ENCODE results near the gene URB1. TPM values are rescaled to one million over a fixed set of nuclear protein-coding genes. Genes with fewer than 3 reads are reported as not detected.
"Not testable (repeated sequence)": the region's sequence is repeated elsewhere in the genome, so short reads cannot be mapped to it uniquely, and the experiment has no call there.

The URB1 gene
- total RNA-seq, 1 donor, result 11.8 TPM

- no peak for DNase-seq (ENCODE audit: low read depth in 2 of 3, low spot score in 2 of 3)
These were observed 20.1 kb downstream of the URB1 start for GRCh38 chr21:32372755-32373154.

GRCh38 chr21:32371913-32372314 is 20.9 kb downstream of the URB1 start:
- no peak for DNase-seq (ENCODE audit: low read depth in 2 of 3, low spot score in 2 of 3)

- no peak for DNase-seq (ENCODE audit: low read depth in 2 of 3, low spot score in 2 of 3)
These were observed 21.6 kb downstream of the URB1 start for GRCh38 chr21:32370998-32371766.

GRCh38 chr21:32368961-32369360 is 23.9 kb downstream of the URB1 start:
- not testable (repeated sequence) for DNase-seq (ENCODE audit: low read depth in 2 of 3, low spot score in 2 of 3)

GRCh38 chr21:32368386-32368785 is 24.4 kb downstream of the URB1 start:
- no peak for DNase-seq (ENCODE audit: low read depth in 2 of 3, low spot score in 2 of 3)

GRCh38 chr21:32367158-32367557 is 25.7 kb downstream of the URB1 start:
- DNase-seq (ENCODE audit: low read depth in 2 of 3, low spot score in 2 of 3), result no peak

GRCh38 chr21:32366191-32366590 is 26.6 kb downstream of the URB1 start:
- no peak for DNase-seq (ENCODE audit: low read depth in 2 of 3, low spot score in 2 of 3)

- DNase-seq (ENCODE audit: low read depth in 2 of 3, low spot score in 2 of 3), result no peak
These were observed 28.0 kb downstream of the URB1 start for GRCh38 chr21:32364796-32365195.

GRCh38 chr21:32364387-32364786 is 28.4 kb downstream of the URB1 start:
- DNase-seq (ENCODE audit: low read depth in 2 of 3, low spot score in 2 of 3), result no peak

GRCh38 chr21:32360401-32360975 is 32.3 kb downstream of the URB1 start:
- no peak for DNase-seq (ENCODE audit: low read depth in 2 of 3, low spot score in 2 of 3)

- DNase-seq (ENCODE audit: low read depth in 2 of 3, low spot score in 2 of 3), result no peak
These were observed 33.0 kb downstream of the URB1 start for GRCh38 chr21:32359719-32360260.

- no peak for DNase-seq (ENCODE audit: low read depth in 2 of 3, low spot score in 2 of 3)
These were observed 35.9 kb downstream of the URB1 start for GRCh38 chr21:32356874-32357395.

- no peak for DNase-seq (ENCODE audit: low read depth in 2 of 3, low spot score in 2 of 3)
These were observed 39.7 kb downstream of the URB1 start for GRCh38 chr21:32353002-32353711.

- no peak for DNase-seq (ENCODE audit: low read depth in 2 of 3, low spot score in 2 of 3)
These were observed 40.3 kb downstream of the URB1 start for GRCh38 chr21:32352526-32352925.

- no peak for DNase-seq (ENCODE audit: low read depth in 2 of 3, low spot score in 2 of 3)
These were observed 41.4 kb downstream of the URB1 start for GRCh38 chr21:32351428-32351827.

GRCh38 chr21:32350981-32351380 is 41.8 kb downstream of the URB1 start:
- no peak for DNase-seq (ENCODE audit: low read depth in 2 of 3, low spot score in 2 of 3)

- no peak for DNase-seq (ENCODE audit: low read depth in 2 of 3, low spot score in 2 of 3)
These were observed 42.4 kb downstream of the URB1 start for GRCh38 chr21:32350211-32350980.

GRCh38 chr21:32349333-32349944 is 43.4 kb downstream of the URB1 start:
- DNase-seq (ENCODE audit: low read depth in 2 of 3, low spot score in 2 of 3), result no peak

GRCh38 chr21:32348604-32349332 is 44.0 kb downstream of the URB1 start:
- DNase-seq (ENCODE audit: low read depth in 2 of 3, low spot score in 2 of 3), result no peak
